ENCODE measurements around the gene RHOV.
"Not testable (repeated sequence)": the region's sequence is repeated elsewhere in the genome, so short reads cannot be mapped to it uniquely, and the experiment has no call there.

RHOV gene

GRCh38 chr15:40872791-40873693, 992 bp downstream of the RHOV start:
- peaks cover 18% of the 10 kb centered on the region for H3K27me3 Mint-ChIP-seq (ENCODE audit: low read depth)
- H3K27ac Mint-ChIP-seq: no peak overlapping the region
- DNase-seq (ENCODE audit: low spot score): no peak
- H3K36me3 Mint-ChIP-seq (ENCODE audit: low read depth): no peaks in the 10 kb centered on the region
- no peaks in the 10 kb centered on the region for H3K9me3 Mint-ChIP-seq
- H3K4me1 Mint-ChIP-seq (ENCODE audit: low read depth): peaks cover 6% of the 10 kb centered on the region
- H3K4me3 Mint-ChIP-seq: peak overlapping the region; percentile 74

- Mint-ChIP-seq H3K4me1 (ENCODE audit: low read depth) (peaks cover 6% of the 10 kb centered on the region), H3K9me3 (no peaks in the 10 kb centered on the region), H3K27me3 (ENCODE audit: low read depth) (peaks cover 18% of the 10 kb centered on the region), H3K4me3 (no peak overlapping the region), H3K27ac (no peak overlapping the region), H3K36me3 (ENCODE audit: low read depth) (no peaks in the 10 kb centered on the region)
- no peak for DNase-seq (ENCODE audit: low spot score)
These were observed 2.1 kb downstream of the RHOV start for GRCh38 chr15:40871749-40872617.

- no peak for DNase-seq (ENCODE audit: low spot score)
- Mint-ChIP-seq H3K4me1 (ENCODE audit: low read depth) (peaks cover 6% of the 10 kb centered on the region), H3K36me3 (ENCODE audit: low read depth) (no peaks in the 10 kb centered on the region), H3K27me3 (ENCODE audit: low read depth) (peaks cover 12% of the 10 kb centered on the region), H3K27ac (no peak overlapping the region), H3K4me3 (no peak overlapping the region), H3K9me3 (no peaks in the 10 kb centered on the region)
These were observed 3.3 kb downstream of the RHOV start for GRCh38 chr15:40870716-40871115.

GRCh38 chr15:40869686-40870085, 4.3 kb downstream of the RHOV start:
- H3K4me1 Mint-ChIP-seq (ENCODE audit: low read depth): peaks cover 6% of the 10 kb centered on the region
- peaks cover 11% of the 10 kb centered on the region for H3K27me3 Mint-ChIP-seq (ENCODE audit: low read depth)
- no peak for DNase-seq (ENCODE audit: low spot score)
- H3K4me3 Mint-ChIP-seq: no peak overlapping the region
- no peaks in the 10 kb centered on the region for H3K36me3 Mint-ChIP-seq (ENCODE audit: low read depth)
- no peaks in the 10 kb centered on the region for H3K9me3 Mint-ChIP-seq
- H3K27ac Mint-ChIP-seq: no peak overlapping the region

- Mint-ChIP-seq H3K4me1 (ENCODE audit: low read depth) (no peaks in the 10 kb centered on the region), H3K27ac (no peak overlapping the region), H3K4me3 (no peak overlapping the region), H3K36me3 (ENCODE audit: low read depth) (no peaks in the 10 kb centered on the region), H3K9me3 (no peaks in the 10 kb centered on the region), H3K27me3 (ENCODE audit: low read depth) (peaks cover 5% of the 10 kb centered on the region)
- no peak for DNase-seq (ENCODE audit: low spot score)
These were observed 6.8 kb downstream of the RHOV start for GRCh38 chr15:40867199-40867598.

- H3K27ac Mint-ChIP-seq: no peak overlapping the region
- H3K36me3 Mint-ChIP-seq (ENCODE audit: low read depth): no peaks in the 10 kb centered on the region
- no peak for DNase-seq (ENCODE audit: low spot score)
- no peaks in the 10 kb centered on the region for H3K27me3 Mint-ChIP-seq (ENCODE audit: low read depth)
- no peaks in the 10 kb centered on the region for H3K9me3 Mint-ChIP-seq
- H3K4me1 Mint-ChIP-seq (ENCODE audit: low read depth): peaks cover 9% of the 10 kb centered on the region
- no peak overlapping the region for H3K4me3 Mint-ChIP-seq
These were observed 10.3 kb downstream of the RHOV start for GRCh38 chr15:40863660-40864270.

GRCh38 chr15:40861147-40861546, 12.9 kb downstream of the RHOV start:
- not testable (repeated sequence) for H3K27ac Mint-ChIP-seq; H3K27me3 Mint-ChIP-seq (ENCODE audit: low read depth); DNase-seq (ENCODE audit: low spot score); H3K4me3 Mint-ChIP-seq; H3K9me3 Mint-ChIP-seq; H3K36me3 Mint-ChIP-seq (ENCODE audit: low read depth)
- H3K4me1 Mint-ChIP-seq (ENCODE audit: low read depth): peaks cover 10% of the 10 kb centered on the region

GRCh38 chr15:40859206-40859851, 14.7 kb downstream of the RHOV start:
- Mint-ChIP-seq H3K4me3 (no peak overlapping the region), H3K27ac (no peak overlapping the region), H3K9me3 (no peaks in the 10 kb centered on the region), H3K36me3 (ENCODE audit: low read depth) (no peaks in the 10 kb centered on the region), H3K4me1 (ENCODE audit: low read depth) (peaks cover 10% of the 10 kb centered on the region), H3K27me3 (ENCODE audit: low read depth) (no peaks in the 10 kb centered on the region)
- peak; percentile 73 for DNase-seq (ENCODE audit: low spot score)

- H3K27ac Mint-ChIP-seq: no peak overlapping the region
- no peak overlapping the region for H3K4me3 Mint-ChIP-seq
- H3K9me3 Mint-ChIP-seq: no peaks in the 10 kb centered on the region
- H3K4me1 Mint-ChIP-seq (ENCODE audit: low read depth): peaks cover 10% of the 10 kb centered on the region
- H3K27me3 Mint-ChIP-seq (ENCODE audit: low read depth): no peaks in the 10 kb centered on the region
- H3K36me3 Mint-ChIP-seq (ENCODE audit: low read depth): no peaks in the 10 kb centered on the region
- no peak for DNase-seq (ENCODE audit: low spot score)
These were observed 15.3 kb downstream of the RHOV start for GRCh38 chr15:40858706-40859105.

GRCh38 chr15:40857601-40858341, 16.3 kb downstream of the RHOV start:
- Mint-ChIP-seq H3K36me3 (ENCODE audit: low read depth) (no peaks in the 10 kb centered on the region), H3K9me3 (no peaks in the 10 kb centered on the region), H3K27ac (no peak overlapping the region), H3K27me3 (ENCODE audit: low read depth) (no peaks in the 10 kb centered on the region), H3K4me3 (no peak overlapping the region), H3K4me1 (ENCODE audit: low read depth) (peaks cover 10% of the 10 kb centered on the region)
- peak; percentile 70 for DNase-seq (ENCODE audit: low spot score)

GRCh38 chr15:40856746-40857145, 17.3 kb downstream of the RHOV start:
- H3K4me3 Mint-ChIP-seq: no peak overlapping the region
- peaks cover 10% of the 10 kb centered on the region for H3K4me1 Mint-ChIP-seq (ENCODE audit: low read depth)
- no peaks in the 10 kb centered on the region for H3K9me3 Mint-ChIP-seq
- no peak for DNase-seq (ENCODE audit: low spot score)
- H3K36me3 Mint-ChIP-seq (ENCODE audit: low read depth): no peaks in the 10 kb centered on the region
- H3K27me3 Mint-ChIP-seq (ENCODE audit: low read depth): no peaks in the 10 kb centered on the region
- H3K27ac Mint-ChIP-seq: no peak overlapping the region

GRCh38 chr15:40855706-40856234, 18.3 kb downstream of the RHOV start:
- no peak overlapping the region for H3K4me3 Mint-ChIP-seq
- H3K36me3 Mint-ChIP-seq (ENCODE audit: low read depth): no peaks in the 10 kb centered on the region
- no peak overlapping the region for H3K27ac Mint-ChIP-seq
- DNase-seq (ENCODE audit: low spot score): no peak
- peaks cover 10% of the 10 kb centered on the region for H3K4me1 Mint-ChIP-seq (ENCODE audit: low read depth)
- H3K9me3 Mint-ChIP-seq: no peaks in the 10 kb centered on the region
- no peaks in the 10 kb centered on the region for H3K27me3 Mint-ChIP-seq (ENCODE audit: low read depth)

GRCh38 chr15:40854161-40854560, 19.9 kb downstream of the RHOV start:
- peaks cover 5% of the 10 kb centered on the region for H3K4me1 Mint-ChIP-seq (ENCODE audit: low read depth)
- H3K4me3 Mint-ChIP-seq: no peak overlapping the region
- no peaks in the 10 kb centered on the region for H3K27me3 Mint-ChIP-seq (ENCODE audit: low read depth)
- no peaks in the 10 kb centered on the region for H3K36me3 Mint-ChIP-seq (ENCODE audit: low read depth)
- no peak for DNase-seq (ENCODE audit: low spot score)
- H3K9me3 Mint-ChIP-seq: no peaks in the 10 kb centered on the region
- no peak overlapping the region for H3K27ac Mint-ChIP-seq

Data from T-helper 2 cell treated with Interferon-gamma antibody and Interleukin-4, amounts not matched to agents 5 μg/mL and 100 μg/mL, for 36 hours (primary cell).